WTC11 (cell line): ENCODE data around the gene DOCK7. TPM values are rescaled to one million over a fixed set of nuclear protein-coding genes. Genes with fewer than 3 reads are reported as not detected.

ENCODE experiments used
- ATAC-seq: fragments of 200-7000 bp; cut with Tn5 transposase; 2 replicates; pipeline ENCODE4 v1.10.0; 2021; ENCODE audit warnings: mild to moderate bottlenecking, moderate library complexity
- CTCF ChIA-PET: fragments of 300-600 bp; sonication (Branson Sonifier 250); formaldehyde crosslinking; loops from one replicate; lab custom pipeline; 2021; ENCODE audit warnings: antibody characterized with exemption; lab: Charles Lee
- POLR2A ChIA-PET: fragments of 350-600 bp; sonication (Branson Sonifier 250); formaldehyde crosslinking; loops from one replicate; lab custom pipeline; 2021; ENCODE audit warnings: antibody characterized with exemption; lab: Charles Lee
- DNase-seq: peaks from one replicate; pipeline ENCODE4 v3.0.0; 2021; ENCODE audit warnings: low spot score
- H3K27ac Mint-ChIP-seq: 2 replicates; pipeline ENCODE4 v1.8.0; 2021; ENCODE audit warnings: mixed read lengths
- H3K27me3 Mint-ChIP-seq: 2 replicates; pipeline ENCODE4 v1.8.0; 2021; ENCODE audit warnings: low read depth, mild to moderate bottlenecking, moderate library complexity, mixed read lengths
- H3K36me3 Mint-ChIP-seq: 2 replicates; pipeline ENCODE4 v1.8.0; 2021; ENCODE audit warnings: mixed read lengths
- H3K4me1 Mint-ChIP-seq: 2 replicates; pipeline ENCODE4 v1.8.0; 2022; ENCODE audit warnings: mixed read lengths
- H3K4me3 Mint-ChIP-seq: 2 replicates; pipeline ENCODE4 v1.8.0; 2021; ENCODE audit warnings: mild to moderate bottlenecking, moderate library complexity, mixed read lengths
- H3K9me3 Mint-ChIP-seq: 2 replicates; pipeline ENCODE4 v1.8.0; 2021; ENCODE audit warnings: mixed read lengths
- AFF4 ChIP-seq: sonication (generic); formaldehyde crosslinking; IDR thresholded peaks from 2 replicates; pipeline ENCODE4 v1.8.1; 2023; ENCODE audit warnings: mild to moderate bottlenecking, missing genetic modification reagents, borderline replicate concordance
- ATF1 ChIP-seq: sonication (generic); formaldehyde crosslinking; IDR thresholded peaks from 2 replicates; pipeline ENCODE4 v1.8.1; 2023; ENCODE audit warnings: mild to moderate bottlenecking, moderate library complexity, missing genetic modification reagents
- CREM ChIP-seq: sonication (generic); formaldehyde crosslinking; IDR thresholded peaks from 2 replicates; pipeline ENCODE4 v1.8.1; 2022; ENCODE audit warnings: mild to moderate bottlenecking, missing genetic modification reagents, moderate library complexity
- ESRRA ChIP-seq: sonication (generic); formaldehyde crosslinking; IDR thresholded peaks from 2 replicates; pipeline ENCODE4 v1.8.1; 2022; ENCODE audit warnings: mild to moderate bottlenecking, missing genetic modification reagents, borderline replicate concordance
- FOXP1 ChIP-seq: sonication (generic); formaldehyde crosslinking; IDR thresholded peaks from 2 replicates; pipeline ENCODE4 v1.8.0; 2022; ENCODE audit warnings: missing genetic modification reagents, mild to moderate bottlenecking, moderate library complexity, borderline replicate concordance
- JAZF1 ChIP-seq: fragments of 250-450 bp; sonication (Bioruptor Pico); IDR thresholded peaks from 2 replicates; pipeline ENCODE4 v1.9.0; 2021; ENCODE audit warnings: moderate library complexity, mild to moderate bottlenecking, inconsistent platforms
- NR3C1 ChIP-seq: sonication (generic); formaldehyde crosslinking; conservative IDR thresholded peaks from 2 replicates; pipeline ENCODE4 v1.8.1; 2023; ENCODE audit warnings: low read depth, mild to moderate bottlenecking, missing genetic modification reagents
- SMAD4 ChIP-seq: sonication (generic); formaldehyde crosslinking; IDR thresholded peaks from 2 replicates; pipeline ENCODE4 v1.8.0; 2022; ENCODE audit warnings: mild to moderate bottlenecking, missing genetic modification reagents
- SP1 ChIP-seq: sonication (generic); formaldehyde crosslinking; conservative IDR thresholded peaks from 2 replicates; pipeline ENCODE4 v1.8.1; 2022; ENCODE audit warnings: missing genetic modification reagents
- TCF7 ChIP-seq: sonication (generic); formaldehyde crosslinking; IDR thresholded peaks from 2 replicates; pipeline ENCODE4 v1.8.0; 2022; ENCODE audit warnings: mild to moderate bottlenecking, low read depth, missing genetic modification reagents, moderate library complexity
- TP53 ChIP-seq: sonication (generic); formaldehyde crosslinking; IDR thresholded peaks from 2 replicates; pipeline ENCODE4 v1.8.1; 2023; ENCODE audit warnings: mild to moderate bottlenecking, missing genetic modification reagents
- ZNF138 ChIP-seq: sonication (generic); formaldehyde crosslinking; conservative IDR thresholded peaks from 2 replicates; pipeline ENCODE4 v1.8.1; 2022; ENCODE audit warnings: mild to moderate bottlenecking, moderate library complexity, missing genetic modification reagents
- ZNF263 ChIP-seq: sonication (generic); formaldehyde crosslinking; IDR thresholded peaks from 2 replicates; pipeline ENCODE4 v1.8.1; 2022; ENCODE audit warnings: low read depth, mild to moderate bottlenecking, moderate library complexity, missing genetic modification reagents
- ZNF317 ChIP-seq: sonication (generic); formaldehyde crosslinking; IDR thresholded peaks from 2 replicates; pipeline ENCODE4 v1.8.1; 2023; ENCODE audit warnings: low read depth, mild to moderate bottlenecking, moderate library complexity, missing genetic modification reagents, borderline replicate concordance
- ZNF512 ChIP-seq: sonication (generic); formaldehyde crosslinking; IDR thresholded peaks from 2 replicates; pipeline ENCODE4 v1.8.1; 2022; ENCODE audit warnings: missing genetic modification reagents, borderline replicate concordance
- ZNF671 ChIP-seq: fragments of 250-450 bp; sonication (Bioruptor Pico); IDR thresholded peaks from 2 replicates; pipeline ENCODE4 v1.8.0; 2021; ENCODE audit warnings: mild to moderate bottlenecking
- total RNA-seq: library from RNA; stranded (reverse); gene quantifications from 3 replicates; pipeline ENCODE4 v1.2.3, GENCODE V29; 2021
- TF ChIP-seq, protein P1 (sequence below): sonication (generic); formaldehyde crosslinking; IDR thresholded peaks from 2 replicates; pipeline ENCODE4 v1.8.0; 2023; ENCODE audit warnings: mild to moderate bottlenecking, missing genetic modification reagents
- TF ChIP-seq, protein P2 (sequence below): sonication (generic); formaldehyde crosslinking; IDR thresholded peaks from 2 replicates; pipeline ENCODE4 v1.8.1; 2023; ENCODE audit warnings: mild to moderate bottlenecking, moderate library complexity, missing genetic modification reagents
- TF ChIP-seq, protein P3 (sequence below): sonication (generic); formaldehyde crosslinking; IDR thresholded peaks from 2 replicates; pipeline ENCODE4 v1.8.0; 2022; ENCODE audit warnings: mild to moderate bottlenecking, missing genetic modification reagents
- TF ChIP-seq, protein P4 (sequence below): sonication (generic); formaldehyde crosslinking; IDR thresholded peaks from 2 replicates; pipeline ENCODE4 v1.8.0; 2022; ENCODE audit warnings: mild to moderate bottlenecking, missing genetic modification reagents

DOCK7 gene
- total RNA-seq, 1 experiment from 2014 or later, result 34.2 TPM

- DNase-seq (no peak), ATAC-seq (no peak)
- H3K4me3 Mint-ChIP-seq, result peak overlapping the region; percentile 85
- ChIA-PET CTCF (interaction anchor here (1.0 to 1.4 kb wide), 2 partner anchors 262 to 293 kb away, joined by 3 read pairs; no protein-coding TSS in a partner anchor), POLR2A (interaction anchor here (0.5 to 1.2 kb wide), 3 partner anchors 143 to 239 kb away, joined by 3 read pairs; no protein-coding TSS in a partner anchor)
- H3K36me3 Mint-ChIP-seq, result peaks cover 22% of the 10 kb centered on the region
- peak overlapping the region; percentile 57; the same call in 1 of the 2 replicates for H3K27ac Mint-ChIP-seq
- no peaks in the 10 kb centered on the region for H3K9me3 Mint-ChIP-seq
- no peaks in the 10 kb centered on the region for H3K27me3 Mint-ChIP-seq
- peaks cover 27% of the 10 kb centered on the region for H3K4me1 Mint-ChIP-seq
- TF ChIP-seq CREM (no peak), TCF7 (peak; percentile 27; the same call in 1 of the 2 replicates), TP53 (CRISPR knock-in tag) (0 out of 2 replicates have a peak, but pooled peaks have one; percentile 17), ZNF671 (CRISPR knock-in tag) (no peak), ZNF512 (CRISPR knock-in tag) (no peak), ESRRA (CRISPR knock-in tag) (0 out of 2 replicates have a peak, but pooled peaks have one; percentile 41), NR3C1 (peak; percentile 56; the same call in 1 of the 2 replicates), ZNF138 (CRISPR knock-in tag) (no peak), SMAD4 (no peak), ZNF263 (CRISPR knock-in tag) (peak; percentile 28; the same call in 1 of the 2 replicates), JAZF1 (CRISPR knock-in tag) (no peak), SP1 (CRISPR knock-in tag) (no peak), FOXP1 (CRISPR knock-in tag) (0 out of 2 replicates have a peak, but pooled peaks have one; percentile 29), AFF4 (CRISPR knock-in tag) (0 out of 2 replicates have a peak, but pooled peaks have one; percentile 18), ATF1 (CRISPR knock-in tag) (no peak), ZNF317 (CRISPR knock-in tag) (no peak)
- TF ChIP-seq, protein P1, sequence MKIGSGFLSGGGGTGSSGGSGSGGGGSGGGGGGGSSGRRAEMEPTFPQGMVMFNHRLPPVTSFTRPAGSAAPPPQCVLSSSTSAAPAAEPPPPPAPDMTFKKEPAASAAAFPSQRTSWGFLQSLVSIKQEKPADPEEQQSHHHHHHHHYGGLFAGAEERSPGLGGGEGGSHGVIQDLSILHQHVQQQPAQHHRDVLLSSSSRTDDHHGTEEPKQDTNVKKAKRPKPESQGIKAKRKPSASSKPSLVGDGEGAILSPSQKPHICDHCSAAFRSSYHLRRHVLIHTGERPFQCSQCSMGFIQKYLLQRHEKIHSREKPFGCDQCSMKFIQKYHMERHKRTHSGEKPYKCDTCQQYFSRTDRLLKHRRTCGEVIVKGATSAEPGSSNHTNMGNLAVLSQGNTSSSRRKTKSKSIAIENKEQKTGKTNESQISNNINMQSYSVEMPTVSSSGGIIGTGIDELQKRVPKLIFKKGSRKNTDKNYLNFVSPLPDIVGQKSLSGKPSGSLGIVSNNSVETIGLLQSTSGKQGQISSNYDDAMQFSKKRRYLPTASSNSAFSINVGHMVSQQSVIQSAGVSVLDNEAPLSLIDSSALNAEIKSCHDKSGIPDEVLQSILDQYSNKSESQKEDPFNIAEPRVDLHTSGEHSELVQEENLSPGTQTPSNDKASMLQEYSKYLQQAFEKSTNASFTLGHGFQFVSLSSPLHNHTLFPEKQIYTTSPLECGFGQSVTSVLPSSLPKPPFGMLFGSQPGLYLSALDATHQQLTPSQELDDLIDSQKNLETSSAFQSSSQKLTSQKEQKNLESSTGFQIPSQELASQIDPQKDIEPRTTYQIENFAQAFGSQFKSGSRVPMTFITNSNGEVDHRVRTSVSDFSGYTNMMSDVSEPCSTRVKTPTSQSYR, result no peak
- TF ChIP-seq, protein P2, sequence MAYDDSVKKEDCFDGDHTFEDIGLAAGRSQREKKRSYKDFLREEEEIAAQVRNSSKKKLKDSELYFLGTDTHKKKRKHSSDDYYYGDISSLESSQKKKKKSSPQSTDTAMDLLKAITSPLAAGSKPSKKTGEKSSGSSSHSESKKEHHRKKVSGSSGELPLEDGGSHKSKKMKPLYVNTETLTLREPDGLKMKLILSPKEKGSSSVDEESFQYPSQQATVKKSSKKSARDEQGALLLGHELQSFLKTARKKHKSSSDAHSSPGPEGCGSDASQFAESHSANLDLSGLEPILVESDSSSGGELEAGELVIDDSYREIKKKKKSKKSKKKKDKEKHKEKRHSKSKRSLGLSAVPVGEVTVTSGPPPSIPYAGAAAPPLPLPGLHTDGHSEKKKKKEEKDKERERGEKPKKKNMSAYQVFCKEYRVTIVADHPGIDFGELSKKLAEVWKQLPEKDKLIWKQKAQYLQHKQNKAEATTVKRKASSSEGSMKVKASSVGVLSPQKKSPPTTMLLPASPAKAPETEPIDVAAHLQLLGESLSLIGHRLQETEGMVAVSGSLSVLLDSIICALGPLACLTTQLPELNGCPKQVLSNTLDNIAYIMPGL, result peak; percentile 23; the same call in 1 of the 2 replicates
- TF ChIP-seq, protein P3, sequence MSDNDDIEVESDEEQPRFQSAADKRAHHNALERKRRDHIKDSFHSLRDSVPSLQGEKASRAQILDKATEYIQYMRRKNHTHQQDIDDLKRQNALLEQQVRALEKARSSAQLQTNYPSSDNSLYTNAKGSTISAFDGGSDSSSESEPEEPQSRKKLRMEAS (CRISPR knock-in tag), result peak; percentile 12; the same call in 1 of the 2 replicates
- TF ChIP-seq, protein P4, sequence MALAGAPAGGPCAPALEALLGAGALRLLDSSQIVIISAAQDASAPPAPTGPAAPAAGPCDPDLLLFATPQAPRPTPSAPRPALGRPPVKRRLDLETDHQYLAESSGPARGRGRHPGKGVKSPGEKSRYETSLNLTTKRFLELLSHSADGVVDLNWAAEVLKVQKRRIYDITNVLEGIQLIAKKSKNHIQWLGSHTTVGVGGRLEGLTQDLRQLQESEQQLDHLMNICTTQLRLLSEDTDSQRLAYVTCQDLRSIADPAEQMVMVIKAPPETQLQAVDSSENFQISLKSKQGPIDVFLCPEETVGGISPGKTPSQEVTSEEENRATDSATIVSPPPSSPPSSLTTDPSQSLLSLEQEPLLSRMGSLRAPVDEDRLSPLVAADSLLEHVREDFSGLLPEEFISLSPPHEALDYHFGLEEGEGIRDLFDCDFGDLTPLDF, result 0 out of 2 replicates have a peak, but pooled peaks have one; percentile 4
Measured at GRCh38 chr1:62437273-62437940, 250.8 kb downstream of the DOCK7 start.
